ENCODE results near the gene ELF5. TPM values are rescaled to one million over a fixed set of nuclear protein-coding genes. Genes with fewer than 3 reads are reported as not detected.

Gene ELF5
- total RNA-seq: not detected

GRCh38 chr11:34513682-34514449 is at the start of gene ELF5:
Gene ELF5 (minus strand): TSS chr11:34513794. CDS start chr11:34505749, 8,045 bp downstream.
- DNase-seq (ENCODE audit: low spot score in 2 of 2): no peak
- H3K27me3 ChIP-seq: no peaks in the 10 kb centered on the region
- intact Hi-C loops (cut with DNase I): no loop called here
- no peaks in the 10 kb centered on the region for H3K9me3 ChIP-seq
- H3K36me3 ChIP-seq: no peaks in the 10 kb centered on the region
- no peaks in the 10 kb centered on the region for H3K4me1 ChIP-seq
- H3K27ac ChIP-seq: no peak within 1 kb of the TSS
- no peak within 1 kb of the TSS for H3K4me3 ChIP-seq
- no peak for TF ChIP-seq CTCF (IDR thresholded peaks at IDR 0.05)

GRCh38 chr11:34562976-34563375 is 49.4 kb upstream of the ELF5 start:
- intact Hi-C loops (cut with DNase I): no loop called here
- no peak for TF ChIP-seq CTCF (IDR thresholded peaks at IDR 0.05)
- DNase-seq (ENCODE audit: low spot score in 2 of 2): no peak
- no peaks in the 10 kb centered on the region for H3K9me3 ChIP-seq
- no peaks in the 10 kb centered on the region for H3K36me3 ChIP-seq
- H3K27ac ChIP-seq: no peak overlapping the region
- no peak overlapping the region for H3K4me3 ChIP-seq
- no peaks in the 10 kb centered on the region for H3K27me3 ChIP-seq
- H3K4me1 ChIP-seq: no peaks in the 10 kb centered on the region

DNA sequence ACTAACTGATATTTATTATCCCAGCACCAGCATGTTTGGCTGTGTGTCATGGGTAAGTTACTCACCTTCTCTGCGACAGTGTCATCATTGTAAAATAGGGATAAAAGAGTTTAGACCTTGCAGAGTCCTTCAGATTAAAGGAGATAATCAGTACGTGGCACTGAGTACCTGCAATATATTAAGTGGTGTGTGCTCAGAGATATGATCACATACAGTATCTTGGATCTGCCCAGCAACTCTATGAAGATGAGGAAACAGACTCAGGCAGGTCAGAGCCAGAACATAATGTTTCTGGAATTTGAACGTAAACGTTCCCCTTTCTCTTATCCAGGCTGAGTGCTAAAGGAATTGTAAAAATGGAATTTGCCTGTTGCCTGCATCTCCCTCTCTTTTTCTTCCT is 46.9 kb upstream of the ELF5 start:
- no peak for TF ChIP-seq CTCF (IDR thresholded peaks at IDR 0.05)
- intact Hi-C loops (cut with DNase I): no loop called here
- no peaks in the 10 kb centered on the region for H3K4me1 ChIP-seq

GRCh38 chr11:34558673-34559072 is 45.1 kb upstream of the ELF5 start:
- TF ChIP-seq CTCF (IDR thresholded peaks at IDR 0.05): no peak
- Histone ChIP-seq H3K27ac (no peak overlapping the region), H3K27me3 (no peaks in the 10 kb centered on the region), H3K36me3 (no peaks in the 10 kb centered on the region), H3K4me1 (no peaks in the 10 kb centered on the region), H3K4me3 (no peak overlapping the region), H3K9me3 (no peaks in the 10 kb centered on the region)
- no peak for DNase-seq (ENCODE audit: low spot score in 2 of 2)
- intact Hi-C loops (cut with DNase I): no loop called here

More for the DNA sequence above, 46.9 kb upstream of the ELF5 start:
- Histone ChIP-seq H3K27ac (no peak overlapping the region), H3K27me3 (no peaks in the 10 kb centered on the region), H3K4me3 (no peak overlapping the region), H3K9me3 (no peaks in the 10 kb centered on the region), H3K36me3 (no peaks in the 10 kb centered on the region)
- no peak for DNase-seq (ENCODE audit: low spot score in 2 of 2)

DNA sequence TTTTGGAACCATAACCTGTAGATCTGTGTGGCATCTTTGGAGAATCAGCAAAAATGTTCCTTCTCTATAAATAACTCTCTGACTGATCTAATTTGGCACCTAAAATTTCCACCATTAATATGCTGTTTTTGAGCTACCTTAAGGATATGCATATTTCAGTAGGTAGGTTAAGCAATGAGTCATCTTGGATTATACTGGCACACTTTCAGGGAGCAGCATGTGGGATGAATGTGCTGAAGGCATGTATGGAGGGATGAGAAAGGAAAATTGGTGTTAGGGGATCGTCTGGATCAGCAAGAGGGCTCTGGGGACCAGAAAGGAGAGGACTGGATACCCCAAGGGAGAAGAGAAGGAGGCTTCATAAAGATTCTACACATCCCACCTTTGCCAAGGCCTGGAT is 44.6 kb upstream of the ELF5 start:
- no peak for TF ChIP-seq CTCF (IDR thresholded peaks at IDR 0.05)
- intact Hi-C loops (cut with DNase I): no loop called here
- no peak for DNase-seq (ENCODE audit: low spot score in 2 of 2)
- no peaks in the 10 kb centered on the region for H3K9me3 ChIP-seq
- H3K27me3 ChIP-seq: no peaks in the 10 kb centered on the region
- H3K36me3 ChIP-seq: no peaks in the 10 kb centered on the region
- no peaks in the 10 kb centered on the region for H3K4me1 ChIP-seq
- no peak overlapping the region for H3K27ac ChIP-seq
- H3K4me3 ChIP-seq: no peak overlapping the region

All from ascending aorta (tissue), 2 donors.